GM21786 (cell line): ENCODE measurements around the gene SEC24A.
"Not testable (repeated sequence)": the region's sequence is repeated elsewhere in the genome, so short reads cannot be mapped to it uniquely, and the experiment has no call there.

ENCODE experiments used
- ATAC-seq: cut with Tn5 transposase; IDR thresholded peaks from one replicate; pipeline ENCODE4 v1.9.1; 2021; ENCODE audit not compliant: unreplicated experiment

The SEC24A gene

DNA sequence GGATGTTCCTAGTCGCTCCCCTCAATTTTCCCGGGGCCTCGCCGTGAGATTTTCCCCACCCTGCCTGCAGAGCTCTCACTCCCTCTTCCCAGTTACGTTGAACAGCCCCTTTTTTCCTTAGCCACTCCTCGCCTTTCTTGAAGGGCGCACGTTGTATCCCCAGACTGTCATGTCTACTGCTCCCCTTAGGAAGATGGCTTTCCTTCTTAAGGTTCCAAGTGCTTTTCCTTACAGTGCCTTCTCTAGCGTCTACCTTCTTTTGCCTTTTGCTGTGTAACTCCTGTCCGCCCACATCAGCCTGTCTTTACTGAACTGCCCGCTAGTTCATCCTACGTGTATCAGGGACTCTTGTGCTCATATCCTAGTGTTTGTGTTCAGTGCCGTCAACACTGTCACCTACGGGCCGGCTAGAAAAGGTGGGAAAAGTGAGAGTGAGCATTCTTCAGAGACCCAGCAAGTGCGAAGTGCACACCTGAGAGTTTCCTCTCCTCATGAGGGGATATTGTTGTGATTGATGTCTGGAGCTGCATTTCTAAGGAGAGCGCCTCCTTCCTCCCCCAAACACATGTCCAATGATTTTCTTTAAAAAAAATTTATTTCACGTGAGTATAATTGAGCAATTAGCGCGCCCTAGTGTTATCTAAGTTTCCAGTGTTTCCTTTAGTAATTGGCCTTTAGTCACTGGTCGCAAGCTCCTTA is 90.5 kb downstream of the SEC24A start:
- ATAC-seq, result no peak

- no peak for ATAC-seq
Measured at GRCh38 chr5:134741052-134741451, 92.5 kb downstream of the SEC24A start.

GRCh38 chr5:134742134-134742533 is 93.5 kb downstream of the SEC24A start:
- no peak for ATAC-seq

DNA sequence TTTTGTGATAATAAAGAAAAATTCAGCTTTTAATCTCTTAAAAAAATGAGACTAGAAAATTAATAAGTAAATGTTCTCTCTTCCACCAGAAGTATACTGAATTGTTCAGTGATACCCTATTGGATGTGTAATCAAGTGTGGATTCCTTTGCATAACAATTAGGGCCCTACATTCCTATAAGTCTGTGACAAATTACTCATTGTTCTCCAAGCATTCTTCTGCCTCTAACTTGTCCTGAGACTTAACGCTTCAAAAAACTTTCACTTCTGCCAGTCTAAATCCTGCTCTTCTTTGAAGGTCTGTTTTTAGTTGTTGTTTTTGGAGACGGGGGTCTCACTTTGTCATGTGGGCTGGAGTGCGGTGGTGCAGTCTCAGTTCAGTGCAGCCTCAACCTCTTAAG is 100.8 kb downstream of the SEC24A start:
- ATAC-seq, result no peak

GRCh38 chr5:134758176-134758503 is 109.6 kb downstream of the SEC24A start:
- peak; percentile 30 for ATAC-seq

DNA sequence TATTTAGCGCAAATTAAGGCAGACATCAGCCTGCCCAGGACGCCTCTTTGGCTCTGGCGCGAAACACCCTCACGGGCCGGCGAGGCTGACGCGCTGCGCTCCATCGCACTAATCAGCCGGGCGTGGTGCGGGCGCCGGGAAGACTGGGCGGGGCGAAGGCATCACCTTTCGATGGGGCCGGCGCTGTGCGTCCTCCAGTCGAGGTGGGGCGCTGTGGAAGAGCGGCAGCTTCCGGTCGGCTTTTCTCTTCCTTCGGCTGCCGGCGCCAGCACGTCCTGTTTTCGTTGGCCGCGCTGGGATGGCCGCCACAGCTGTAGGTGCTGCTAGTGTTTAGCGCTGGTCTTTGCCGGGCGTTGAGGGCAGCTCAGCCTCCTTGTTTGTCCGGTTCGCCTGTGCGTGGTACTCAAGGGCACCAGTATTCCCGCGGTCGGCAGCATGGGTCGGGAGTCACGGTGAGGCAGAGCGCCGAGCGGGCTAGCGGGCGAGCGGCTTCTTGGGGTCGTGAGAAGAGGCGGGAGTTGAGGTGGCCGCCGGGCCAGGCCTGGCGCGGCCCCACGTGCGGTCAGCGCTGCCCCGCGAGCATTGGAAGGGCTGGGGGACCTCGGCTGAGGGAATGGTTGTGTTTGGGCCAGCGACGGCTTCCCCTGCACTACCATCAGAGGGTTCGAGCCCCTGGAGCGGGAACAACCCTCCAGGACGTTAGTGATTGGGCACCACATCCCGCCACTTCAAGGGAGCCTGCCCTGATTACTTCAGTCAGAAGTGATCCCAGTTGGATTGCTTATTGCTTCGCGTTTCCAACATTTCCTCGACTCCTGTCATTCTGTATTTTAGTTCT is 110.1 kb downstream of the SEC24A start, which contains the start of gene DDX46:
DDX46 (plus strand) TSS at position 276 of the 838 bp plus-strand sequence; CDS start at position 436, 160 bp downstream.
- ATAC-seq, result peak; percentile 98

DNA sequence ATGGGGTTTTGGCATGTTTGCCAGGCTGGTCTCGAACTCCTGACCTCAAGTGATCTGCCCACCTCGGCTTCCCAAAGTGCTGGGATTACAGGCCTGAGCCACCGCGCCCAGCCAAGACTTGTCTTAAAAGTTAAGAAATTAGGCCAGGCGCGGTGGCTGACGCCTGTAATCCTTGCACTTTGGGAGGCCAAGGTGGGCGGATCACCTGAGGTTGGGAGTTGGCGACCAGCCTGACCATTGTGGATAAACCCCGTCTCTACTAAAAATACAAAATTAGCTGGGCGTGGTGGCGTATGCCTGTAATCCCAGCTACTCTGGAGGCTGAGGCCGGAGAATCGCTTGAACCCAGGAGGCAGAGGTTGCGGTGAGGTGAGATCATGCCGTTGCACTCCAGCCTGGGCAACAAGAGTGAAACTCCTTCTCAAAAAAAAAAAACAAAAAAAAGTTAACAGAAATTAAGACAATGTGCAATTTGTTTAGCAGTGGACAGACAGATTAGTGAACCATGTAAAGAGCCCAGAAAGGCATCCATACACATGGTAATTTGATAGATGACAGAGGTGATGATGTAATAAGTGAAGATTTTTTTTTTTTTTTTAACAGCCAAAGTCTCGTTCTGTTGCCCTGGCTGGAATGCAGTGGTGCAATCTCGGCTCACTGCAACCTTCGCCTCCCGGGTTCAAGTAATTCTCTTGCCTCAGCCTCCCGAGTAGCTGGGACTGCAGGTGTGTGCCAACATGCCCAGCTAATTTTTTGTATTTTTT is 119.1 kb downstream of the SEC24A start:
- not testable (repeated sequence) for ATAC-seq

DNA sequence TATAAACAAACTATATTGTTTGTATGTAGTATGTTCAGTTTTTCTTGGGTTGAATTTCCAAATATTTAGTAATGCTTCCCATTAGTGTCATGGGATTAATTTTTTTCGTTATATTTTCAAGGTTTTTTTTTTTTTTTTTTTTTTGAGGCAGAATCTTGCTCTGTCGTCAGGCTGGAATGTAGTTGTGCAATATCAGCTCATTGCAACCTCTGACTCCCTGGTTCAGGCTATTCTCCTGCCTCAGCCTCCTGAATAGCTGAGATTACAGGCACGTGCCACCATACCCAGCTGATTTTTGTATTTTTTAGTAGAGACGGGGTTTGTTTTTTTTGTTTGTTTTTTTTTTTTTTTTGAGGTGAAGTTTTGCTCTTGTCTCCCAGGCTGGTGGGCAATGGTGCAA is 120.6 kb downstream of the SEC24A start:
- ATAC-seq, result no peak

DNA sequence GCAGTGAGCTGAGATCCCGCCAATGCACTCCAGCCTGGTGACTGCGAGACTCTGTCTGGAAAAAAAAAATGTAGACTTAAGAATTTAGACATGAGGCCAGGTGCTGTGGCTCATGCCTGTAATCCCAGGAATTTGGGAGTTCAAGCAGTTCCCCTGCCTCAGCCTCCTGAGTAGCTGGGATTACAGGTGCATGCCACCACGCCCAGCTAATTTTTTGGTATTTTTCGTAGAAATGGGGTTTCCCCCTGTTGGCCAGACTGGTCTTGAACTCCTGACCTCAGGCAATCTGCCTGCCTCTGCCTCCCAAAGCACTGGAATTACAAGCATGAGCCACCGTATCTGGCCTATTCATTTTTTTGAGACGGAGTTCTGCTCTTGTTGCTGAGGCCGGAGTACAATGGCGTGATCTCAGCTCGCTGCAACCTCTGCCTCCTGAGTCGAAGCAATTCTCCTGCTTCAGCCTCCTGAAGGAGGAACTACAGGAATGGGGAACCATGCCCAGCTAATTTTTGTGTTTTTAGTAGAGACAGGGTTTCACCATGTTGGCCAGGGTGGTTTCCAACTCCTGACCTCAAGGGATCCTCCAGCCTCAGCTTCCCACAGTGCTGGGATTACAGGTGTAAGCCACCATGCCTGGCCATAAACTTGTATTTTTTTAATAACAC is 124.0 kb downstream of the SEC24A start:
- ATAC-seq, result no peak

DNA sequence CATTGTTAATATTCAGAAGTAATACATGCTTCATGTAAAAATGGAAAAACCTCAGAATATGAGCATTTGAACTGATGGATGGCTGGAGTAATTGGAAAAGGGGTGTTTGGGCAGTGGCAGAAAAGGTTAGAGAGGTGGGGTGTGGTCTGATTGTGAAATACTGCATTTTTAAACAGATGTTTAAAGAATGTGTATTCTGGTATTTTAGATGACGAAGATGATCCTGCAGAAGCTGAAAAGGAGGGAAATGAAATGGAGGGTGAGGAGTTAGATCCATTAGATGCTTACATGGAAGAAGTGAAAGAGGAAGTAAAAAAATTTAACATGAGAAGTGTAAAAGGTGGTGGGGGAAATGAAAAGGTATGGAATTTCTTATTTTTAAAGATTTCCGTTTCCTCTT is 128.8 kb downstream of the SEC24A start:
- no peak for ATAC-seq
